Measurements from ENCODE around the gene NLE1. TPM values are rescaled to one million over a fixed set of nuclear protein-coding genes. Genes with fewer than 3 reads are reported as not detected.

The NLE1 gene
- polyA plus RNA-seq, 2 of the 4 experiments (the other 2 are of a cell fraction), result 19.3 to 29.7 TPM

DNA sequence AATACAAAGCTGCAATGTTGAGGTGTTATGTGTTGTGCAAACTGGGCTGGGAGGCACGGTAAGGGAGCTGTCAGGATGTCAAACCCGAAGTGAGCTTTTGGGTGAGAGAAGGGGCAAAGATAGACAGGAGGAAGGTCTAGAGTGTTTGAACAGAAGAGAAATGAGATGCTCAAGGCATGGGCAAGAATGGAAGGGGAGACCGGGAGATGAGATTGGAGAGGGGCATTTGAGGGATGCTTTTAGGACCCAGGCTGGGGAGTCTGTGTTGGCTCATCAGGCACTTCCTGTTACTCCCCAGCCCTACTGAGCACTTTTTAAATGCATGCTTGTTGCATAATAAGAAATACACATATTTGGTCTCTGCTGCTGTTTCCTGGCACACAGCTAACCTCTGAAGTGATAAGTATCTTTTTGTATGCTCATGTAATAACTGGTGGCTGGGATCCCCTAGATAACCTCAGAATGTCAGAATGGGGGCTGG is 19.2 kb upstream of the NLE1 start:
- FAIRE-seq (no peak), DNase-seq (ENCODE audit: low read depth in 1 of 2, low spot score in 1 of 2) (no peak), ATAC-seq (no peak)
- Histone ChIP-seq H3K27ac (no peak overlapping the region), H3K4me2 (no peak overlapping the region), H3K4me1 (no peaks in the 10 kb centered on the region), H3K9me3 (no peaks in the 10 kb centered on the region), H3K4me3 (no peak overlapping the region)
- POLR2A ChIA-PET, result no interaction called here
- CTCF ChIA-PET, result interaction anchor here (0.9 to 1.5 kb wide), 2 partner anchors 15 to 378 kb away, joined by 4 to 5 read pairs; no protein-coding TSS in a partner anchor
- WGBS (ENCODE audit: missing lambda C conversion rate), result 41% methylated on average over 3 of the region's 3 CpGs
- TF ChIP-seq CHD4 (IDR thresholded peaks at IDR 0.05; ENCODE audit: borderline replicate concordance) (no peak), SMC3 (IDR thresholded peaks at IDR 0.05) (no peak), ZSCAN20 (CRISPR knock-in tag; IDR thresholded peaks at IDR 0.05) (no peak), CEBPB (IDR thresholded peaks at IDR 0.05) (no peak), JUN (IDR thresholded peaks at IDR 0.05) (no peak), HOXB13 (CRISPR knock-in tag; IDR thresholded peaks at IDR 0.05; ENCODE audit: low read depth) (no peak)

DNA sequence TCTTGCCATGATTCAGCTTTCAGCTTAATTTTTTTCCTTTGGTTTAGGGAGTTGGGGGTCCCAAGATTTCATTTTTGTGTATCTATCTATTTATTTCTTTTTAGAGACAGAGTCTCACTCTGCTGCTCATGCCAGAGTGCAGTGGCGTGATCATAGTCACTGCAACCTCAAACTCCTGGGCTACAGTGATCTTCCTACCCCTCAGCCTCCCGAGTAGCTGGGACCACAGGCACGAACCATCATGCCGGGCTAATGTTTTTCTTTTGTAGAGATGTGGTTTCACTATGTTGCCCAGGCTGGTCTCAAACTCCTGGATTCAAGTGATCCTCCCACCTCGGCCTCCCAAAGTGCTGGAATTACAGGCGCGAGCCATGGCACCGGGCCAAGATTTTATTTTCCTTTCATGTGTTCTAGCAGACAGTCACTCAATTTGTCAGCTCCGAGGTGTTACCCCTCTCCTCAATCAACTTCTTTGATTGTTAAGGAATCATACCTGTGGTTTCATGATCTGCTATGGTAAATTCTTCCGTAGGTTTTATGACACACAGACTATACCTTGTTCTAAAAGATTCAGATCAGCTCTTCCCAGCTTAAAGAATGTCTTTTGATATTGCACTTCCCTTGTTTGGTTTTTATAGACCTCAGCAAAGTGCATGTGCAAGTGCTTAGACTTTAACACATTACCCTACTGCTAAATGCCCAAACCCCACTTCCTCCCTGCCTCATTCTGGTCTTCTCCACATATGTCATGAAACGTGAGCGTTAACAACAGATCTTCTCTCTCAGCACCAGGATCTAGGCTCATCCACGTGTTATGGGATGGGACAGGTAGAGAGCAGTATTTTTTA is 18.5 kb upstream of the NLE1 start:
- Histone ChIP-seq H3K4me1 (no peaks in the 10 kb centered on the region), H3K4me2 (no peak overlapping the region), H3K4me3 (no peak overlapping the region), H3K27ac (no peak overlapping the region), H3K9me3 (no peaks in the 10 kb centered on the region)
- DNase-seq (ENCODE audit: low read depth in 1 of 2, low spot score in 1 of 2) (no peak), ATAC-seq (no peak), FAIRE-seq (no peak)
- ChIA-PET POLR2A (no interaction called here), CTCF (interaction anchor here (0.7 to 1.5 kb wide), 6 partner anchors 14 to 588 kb away, joined by 3 to 5 read pairs (median 3); no protein-coding TSS in a partner anchor)
- TF ChIP-seq, protein P1, sequence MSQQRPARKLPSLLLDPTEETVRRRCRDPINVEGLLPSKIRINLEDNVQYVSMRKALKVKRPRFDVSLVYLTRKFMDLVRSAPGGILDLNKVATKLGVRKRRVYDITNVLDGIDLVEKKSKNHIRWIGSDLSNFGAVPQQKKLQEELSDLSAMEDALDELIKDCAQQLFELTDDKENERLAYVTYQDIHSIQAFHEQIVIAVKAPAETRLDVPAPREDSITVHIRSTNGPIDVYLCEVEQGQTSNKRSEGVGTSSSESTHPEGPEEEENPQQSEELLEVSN (IDR thresholded peaks at IDR 0.05; ENCODE audit: borderline replicate concordance, low read depth), result no peak
- no peak for TF ChIP-seq FOSB (CRISPR knock-in tag; IDR thresholded peaks at IDR 0.05)
- TF ChIP-seq SREBF2 (IDR thresholded peaks at IDR 0.05), result no peak
- TF ChIP-seq KDM1A (IDR thresholded peaks at IDR 0.05; ENCODE audit: low read depth), result no peak
- no peak for TF ChIP-seq HDAC2 (IDR thresholded peaks at IDR 0.05)
- TF ChIP-seq HEYL (CRISPR knock-in tag; IDR thresholded peaks at IDR 0.05), result no peak
- TF ChIP-seq, protein P2, sequence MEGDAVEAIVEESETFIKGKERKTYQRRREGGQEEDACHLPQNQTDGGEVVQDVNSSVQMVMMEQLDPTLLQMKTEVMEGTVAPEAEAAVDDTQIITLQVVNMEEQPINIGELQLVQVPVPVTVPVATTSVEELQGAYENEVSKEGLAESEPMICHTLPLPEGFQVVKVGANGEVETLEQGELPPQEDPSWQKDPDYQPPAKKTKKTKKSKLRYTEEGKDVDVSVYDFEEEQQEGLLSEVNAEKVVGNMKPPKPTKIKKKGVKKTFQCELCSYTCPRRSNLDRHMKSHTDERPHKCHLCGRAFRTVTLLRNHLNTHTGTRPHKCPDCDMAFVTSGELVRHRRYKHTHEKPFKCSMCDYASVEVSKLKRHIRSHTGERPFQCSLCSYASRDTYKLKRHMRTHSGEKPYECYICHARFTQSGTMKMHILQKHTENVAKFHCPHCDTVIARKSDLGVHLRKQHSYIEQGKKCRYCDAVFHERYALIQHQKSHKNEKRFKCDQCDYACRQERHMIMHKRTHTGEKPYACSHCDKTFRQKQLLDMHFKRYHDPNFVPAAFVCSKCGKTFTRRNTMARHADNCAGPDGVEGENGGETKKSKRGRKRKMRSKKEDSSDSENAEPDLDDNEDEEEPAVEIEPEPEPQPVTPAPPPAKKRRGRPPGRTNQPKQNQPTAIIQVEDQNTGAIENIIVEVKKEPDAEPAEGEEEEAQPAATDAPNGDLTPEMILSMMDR (IDR thresholded peaks at IDR 0.05), result no peak
- no peak for TF ChIP-seq CBX2 (IDR thresholded peaks at IDR 0.05; ENCODE audit: borderline replicate concordance, low read depth)
- TF ChIP-seq FOSL2 (IDR thresholded peaks at IDR 0.05), result no peak
- TF ChIP-seq FOSL2 (CRISPR knock-in tag; IDR thresholded peaks at IDR 0.05), result no peak
- TF ChIP-seq RARB (CRISPR knock-in tag; IDR thresholded peaks at IDR 0.05), result no peak
- 55% methylated on average over 13 of the region's 13 CpGs for WGBS (ENCODE audit: missing lambda C conversion rate)

DNA sequence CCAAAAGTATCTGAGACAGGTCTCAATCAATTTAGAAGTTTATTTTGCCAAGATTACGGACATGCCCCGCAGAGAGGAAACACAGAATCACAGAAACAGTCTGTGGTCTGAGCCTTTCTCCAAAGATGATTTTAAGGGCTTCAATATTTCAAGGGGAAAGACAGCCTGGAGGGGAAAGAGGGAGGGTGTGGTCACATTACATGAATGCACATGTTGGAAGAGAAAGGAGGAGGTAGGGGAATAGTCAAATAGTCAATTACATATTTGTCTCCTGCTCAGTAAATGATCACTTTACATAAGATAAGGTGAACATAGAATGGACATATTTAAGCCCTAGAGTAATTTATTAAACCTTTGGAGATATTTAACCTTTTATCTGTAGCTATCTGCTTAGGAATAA is 17.8 kb upstream of the NLE1 start:
- H3K9me3 ChIP-seq, result no peaks in the 10 kb centered on the region
- no peak overlapping the region for H3K27ac ChIP-seq
- CTCF ChIA-PET, result interaction anchor here (0.7 to 1.0 kb wide), 4 partner anchors 17 to 588 kb away, joined by 3 read pairs; no protein-coding TSS in a partner anchor
- H3K4me2 ChIP-seq, result no peak overlapping the region
- DNase-seq (ENCODE audit: low read depth in 1 of 2, low spot score in 1 of 2) (no peak), ATAC-seq (no peak), FAIRE-seq (no peak)
- 78% methylated on average over 2 of the region's 2 CpGs for WGBS (ENCODE audit: missing lambda C conversion rate)
- no peak overlapping the region for H3K4me3 ChIP-seq
- H3K4me1 ChIP-seq, result no peaks in the 10 kb centered on the region
- POLR2A ChIA-PET, result no interaction called here
- TF ChIP-seq GATA3 (IDR thresholded peaks at IDR 0.05; ENCODE audit: borderline replicate concordance), result no peak
- no peak for TF ChIP-seq KDM5A (IDR thresholded peaks at IDR 0.05)
- TF ChIP-seq MAZ (IDR thresholded peaks at IDR 0.05; ENCODE audit: borderline replicate concordance, low read depth, low read length), result no peak
- TF ChIP-seq, protein P3, sequence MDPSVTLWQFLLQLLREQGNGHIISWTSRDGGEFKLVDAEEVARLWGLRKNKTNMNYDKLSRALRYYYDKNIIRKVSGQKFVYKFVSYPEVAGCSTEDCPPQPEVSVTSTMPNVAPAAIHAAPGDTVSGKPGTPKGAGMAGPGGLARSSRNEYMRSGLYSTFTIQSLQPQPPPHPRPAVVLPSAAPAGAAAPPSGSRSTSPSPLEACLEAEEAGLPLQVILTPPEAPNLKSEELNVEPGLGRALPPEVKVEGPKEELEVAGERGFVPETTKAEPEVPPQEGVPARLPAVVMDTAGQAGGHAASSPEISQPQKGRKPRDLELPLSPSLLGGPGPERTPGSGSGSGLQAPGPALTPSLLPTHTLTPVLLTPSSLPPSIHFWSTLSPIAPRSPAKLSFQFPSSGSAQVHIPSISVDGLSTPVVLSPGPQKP (IDR thresholded peaks at IDR 0.05; ENCODE audit: low read depth, low read length), result no peak
- no peak for TF ChIP-seq TFCP2L1 (CRISPR knock-in tag; IDR thresholded peaks at IDR 0.05)
- no peak for TF ChIP-seq HOXB13 (CRISPR knock-in tag; IDR thresholded peaks at IDR 0.05; ENCODE audit: low read depth)
- no peak for TF ChIP-seq RNF2 (IDR thresholded peaks at IDR 0.05; ENCODE audit: borderline replicate concordance, low read depth)
- TF ChIP-seq, protein P4, sequence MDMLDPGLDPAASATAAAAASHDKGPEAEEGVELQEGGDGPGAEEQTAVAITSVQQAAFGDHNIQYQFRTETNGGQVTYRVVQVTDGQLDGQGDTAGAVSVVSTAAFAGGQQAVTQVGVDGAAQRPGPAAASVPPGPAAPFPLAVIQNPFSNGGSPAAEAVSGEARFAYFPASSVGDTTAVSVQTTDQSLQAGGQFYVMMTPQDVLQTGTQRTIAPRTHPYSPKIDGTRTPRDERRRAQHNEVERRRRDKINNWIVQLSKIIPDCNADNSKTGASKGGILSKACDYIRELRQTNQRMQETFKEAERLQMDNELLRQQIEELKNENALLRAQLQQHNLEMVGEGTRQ (IDR thresholded peaks at IDR 0.05), result no peak
- no peak for TF ChIP-seq CBX2 (IDR thresholded peaks at IDR 0.05; ENCODE audit: borderline replicate concordance, low read depth)
- TF ChIP-seq FOSL2 (IDR thresholded peaks at IDR 0.05), result no peak
- TF ChIP-seq FOSL2 (CRISPR knock-in tag; IDR thresholded peaks at IDR 0.05), result no peak
- TF ChIP-seq, protein P1 (IDR thresholded peaks at IDR 0.05; ENCODE audit: borderline replicate concordance, low read depth), result no peak
- no peak for TF ChIP-seq HDAC2 (IDR thresholded peaks at IDR 0.05)
- TF ChIP-seq POLR2A (IDR thresholded peaks at IDR 0.05; ENCODE audit: low read length), result no peak
- TF ChIP-seq RCOR1 (IDR thresholded peaks at IDR 0.05; ENCODE audit: low read depth, low read length), result no peak
- TF ChIP-seq MYC (IDR thresholded peaks at IDR 0.05; ENCODE audit: borderline replicate concordance, low read length), result no peak
- TF ChIP-seq POLR2AphosphoS2 (conservative IDR thresholded peaks at IDR 0.05; ENCODE audit: low read length), result no peak
- TF ChIP-seq, protein P5, sequence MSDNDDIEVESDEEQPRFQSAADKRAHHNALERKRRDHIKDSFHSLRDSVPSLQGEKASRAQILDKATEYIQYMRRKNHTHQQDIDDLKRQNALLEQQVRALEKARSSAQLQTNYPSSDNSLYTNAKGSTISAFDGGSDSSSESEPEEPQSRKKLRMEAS (IDR thresholded peaks at IDR 0.05), result no peak
